ELR (cell line): ENCODE results near the gene PAM.

ENCODE experiments used
- DNase-seq: peaks from one replicate; pipeline ENCODE4 v3.0.0-alpha.2; 2015; ENCODE audit warnings: low read depth

The PAM gene

DNA sequence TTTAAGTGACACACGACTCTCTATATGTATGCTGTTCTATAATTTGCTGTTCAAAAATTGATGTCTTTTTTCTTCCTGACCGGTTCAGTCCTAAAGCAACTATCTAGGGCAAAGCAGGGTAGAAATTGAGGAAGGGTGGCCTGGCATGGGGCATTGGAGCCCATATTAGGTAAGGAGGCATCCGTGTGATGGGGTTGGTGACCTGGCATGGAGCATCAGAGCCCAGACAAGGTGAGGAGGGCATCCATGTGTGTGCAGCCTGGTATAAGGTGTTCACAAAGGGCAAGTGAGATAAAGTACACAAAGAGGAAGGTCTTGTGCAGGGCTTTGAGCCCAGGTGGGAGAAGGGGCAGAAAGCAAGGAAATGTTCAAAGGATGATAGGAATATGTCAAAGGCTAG, 104.9 kb downstream of the PAM start:
- DNase-seq, result no peak

DNA sequence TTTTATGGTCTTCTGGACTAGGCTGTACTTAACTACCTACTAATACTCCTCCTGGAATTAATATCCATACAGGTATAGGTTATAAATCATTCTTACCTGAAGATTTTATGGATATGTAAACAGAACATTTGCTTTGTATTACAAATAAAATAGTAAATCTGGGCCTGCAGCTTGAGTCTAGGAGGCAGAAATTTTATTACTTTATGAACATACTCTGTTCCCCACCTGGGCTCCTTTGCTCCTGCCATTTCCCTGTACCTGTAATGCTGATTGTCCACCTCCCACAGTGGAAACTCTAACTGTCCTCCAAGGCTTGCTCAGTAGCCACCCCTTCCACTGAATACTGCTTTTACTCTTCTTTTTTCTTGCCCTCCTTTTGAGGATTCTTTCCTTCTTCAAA, 108.0 kb downstream of the PAM start:
- DNase-seq, result no peak

DNA sequence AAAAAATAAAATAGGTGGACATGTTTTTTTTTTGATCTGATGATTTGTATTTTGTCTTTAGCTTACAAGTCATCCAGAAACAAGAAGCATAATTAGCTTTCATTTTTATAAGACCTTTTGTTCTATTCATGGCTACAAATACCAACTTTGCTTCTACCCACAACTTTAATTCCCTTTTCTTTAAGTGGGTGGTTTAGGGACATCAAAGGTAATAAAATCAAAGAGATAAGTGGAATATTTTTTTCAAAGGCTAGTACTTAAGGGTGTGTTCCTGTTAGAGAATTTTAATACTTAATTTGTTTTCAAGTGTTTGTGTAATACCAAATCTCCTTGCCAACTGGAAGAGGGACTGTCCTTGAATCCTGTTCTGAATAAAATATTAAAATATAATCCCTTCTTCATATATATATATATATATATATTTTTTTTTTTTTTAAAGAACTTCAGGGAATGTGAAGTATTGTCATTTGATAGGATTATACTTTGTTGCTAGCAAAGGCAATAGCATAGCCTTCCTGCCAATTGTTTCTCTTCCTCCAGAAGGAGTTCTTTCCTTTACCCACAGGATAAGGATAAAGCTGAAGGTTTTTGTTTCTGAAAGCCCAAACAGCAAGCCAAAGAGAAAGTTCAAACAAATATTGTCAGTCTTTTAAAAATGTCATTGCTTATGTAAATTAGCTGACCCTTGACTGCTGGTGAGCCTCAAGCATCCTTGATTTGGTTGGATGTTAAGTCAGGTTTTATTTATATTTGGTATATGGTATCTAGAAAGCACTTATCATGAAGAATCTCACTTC, 108.9 kb downstream of the PAM start:
- no peak for DNase-seq

DNA sequence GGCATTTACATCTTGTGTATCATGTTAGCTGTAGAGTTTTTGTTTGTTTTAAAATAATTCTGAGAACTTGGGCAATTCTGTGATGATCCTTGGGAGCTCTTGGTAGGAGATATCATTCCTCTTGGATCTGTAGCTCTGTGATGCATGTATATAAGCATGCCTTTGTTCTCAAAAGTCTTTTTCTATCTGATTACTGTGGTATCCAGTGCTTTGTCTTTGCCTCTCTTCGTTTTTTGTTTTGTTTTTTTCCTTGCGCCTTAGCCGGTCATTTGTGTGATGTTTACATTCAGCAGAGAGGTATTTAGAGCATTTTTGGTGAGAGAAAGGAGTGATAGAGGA, 110.0 kb downstream of the PAM start:
- no peak for DNase-seq

DNA sequence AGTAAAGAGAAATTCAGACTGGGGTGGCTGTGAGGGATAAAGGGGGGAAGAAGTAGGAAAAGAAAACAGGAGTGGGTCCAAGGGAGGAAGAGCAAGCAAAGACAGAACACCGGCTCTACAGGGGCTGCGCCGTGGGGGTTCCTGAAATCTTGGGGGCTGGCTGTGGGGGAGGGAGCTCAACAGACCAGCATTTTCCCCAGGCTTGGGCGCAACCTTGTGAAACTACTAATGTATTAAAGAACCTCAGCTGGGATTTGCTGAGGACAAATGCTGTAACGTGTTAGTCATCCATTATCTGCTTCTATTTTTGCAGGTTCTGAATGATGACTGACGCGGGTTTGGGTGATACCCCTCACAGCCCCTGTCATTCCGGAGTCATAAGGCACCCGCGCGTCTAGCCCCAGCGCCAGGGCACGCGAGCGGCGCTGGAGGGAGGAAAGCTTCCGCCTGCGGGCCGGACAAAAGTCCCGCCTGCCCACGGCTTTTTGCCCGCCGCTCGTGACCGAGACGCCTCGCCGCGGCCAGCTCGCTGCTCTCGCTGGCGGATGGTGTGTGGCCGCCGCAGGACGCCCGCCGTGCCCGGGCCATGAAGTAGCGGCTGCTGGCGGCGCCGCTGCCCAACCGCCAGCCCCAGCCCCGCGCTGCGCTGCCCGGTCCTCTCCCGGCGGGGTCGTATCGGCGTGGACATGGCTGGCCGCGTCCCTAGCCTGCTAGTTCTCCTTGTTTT, 110.6 kb downstream of the PAM start:
- peak; percentile 91 for DNase-seq

DNA sequence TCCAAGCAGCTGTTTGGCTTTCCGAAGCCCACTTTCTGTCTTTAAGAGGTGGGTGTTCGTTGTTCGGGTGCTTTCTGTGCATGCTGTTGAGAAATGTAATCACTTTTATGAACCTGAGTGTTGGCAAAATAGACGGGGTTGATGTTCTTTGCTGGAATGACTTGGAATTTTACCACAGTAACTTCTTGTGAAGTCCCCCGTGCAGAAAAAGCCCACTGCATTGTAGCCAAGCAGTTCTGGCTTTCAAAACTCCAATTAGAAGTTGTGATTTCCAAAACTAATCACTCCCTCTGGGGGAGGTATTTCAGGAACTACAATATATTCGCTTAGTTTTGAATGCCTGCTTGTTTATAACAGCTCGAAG, 111.1 kb downstream of the PAM start:
- peak; percentile 29 for DNase-seq

DNA sequence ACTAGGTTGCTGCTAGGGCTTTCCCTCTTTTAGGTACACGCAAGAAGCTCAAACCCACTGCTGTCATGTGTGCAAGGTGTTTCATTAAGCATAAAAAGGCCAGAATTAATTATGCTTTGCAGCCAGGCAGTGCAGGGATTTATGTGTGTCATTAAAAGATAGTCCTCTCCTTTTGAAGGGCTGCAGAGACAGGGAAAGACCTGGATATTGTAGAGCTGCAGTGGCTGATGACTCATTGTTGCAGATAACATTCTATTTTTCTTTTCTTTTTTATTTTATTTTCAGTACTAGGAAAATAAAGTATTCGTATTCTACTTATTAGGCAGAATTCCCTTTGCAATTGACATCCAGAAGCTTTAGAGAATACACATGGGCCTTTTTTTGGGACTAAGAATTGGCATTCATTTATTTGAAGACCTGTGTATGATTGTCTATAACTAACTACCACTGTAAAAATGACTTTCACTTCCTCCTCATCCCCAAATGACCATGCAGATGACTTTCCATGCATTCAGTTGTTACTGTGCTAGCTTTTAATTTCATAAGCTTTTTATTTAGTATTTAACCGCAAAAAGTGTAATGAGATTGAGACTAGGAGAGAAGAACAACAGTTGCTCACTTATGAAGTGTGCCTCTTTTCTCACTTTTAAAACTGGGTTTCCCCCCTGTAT, 113.0 kb downstream of the PAM start:
- peak; percentile 37 for DNase-seq

DNA sequence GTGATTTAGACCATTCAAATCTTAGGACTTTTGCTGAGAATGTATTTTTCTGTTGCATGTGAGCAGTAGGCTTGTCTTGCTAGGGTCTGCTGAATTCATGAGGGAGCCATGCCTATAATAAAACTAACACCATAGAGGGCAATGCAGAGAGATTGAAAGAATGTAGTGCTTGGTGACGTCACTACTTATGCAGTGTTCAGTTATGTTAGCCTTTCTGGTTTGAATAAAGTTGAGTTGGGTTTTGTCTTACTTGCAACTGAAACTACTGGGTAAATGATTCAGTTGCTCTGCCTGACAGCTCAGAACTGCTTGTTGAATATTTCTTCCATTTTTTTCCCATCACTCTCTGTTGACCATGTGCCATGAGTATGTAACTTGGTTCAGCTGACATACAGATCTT, 114.1 kb downstream of the PAM start:
- no peak for DNase-seq

DNA sequence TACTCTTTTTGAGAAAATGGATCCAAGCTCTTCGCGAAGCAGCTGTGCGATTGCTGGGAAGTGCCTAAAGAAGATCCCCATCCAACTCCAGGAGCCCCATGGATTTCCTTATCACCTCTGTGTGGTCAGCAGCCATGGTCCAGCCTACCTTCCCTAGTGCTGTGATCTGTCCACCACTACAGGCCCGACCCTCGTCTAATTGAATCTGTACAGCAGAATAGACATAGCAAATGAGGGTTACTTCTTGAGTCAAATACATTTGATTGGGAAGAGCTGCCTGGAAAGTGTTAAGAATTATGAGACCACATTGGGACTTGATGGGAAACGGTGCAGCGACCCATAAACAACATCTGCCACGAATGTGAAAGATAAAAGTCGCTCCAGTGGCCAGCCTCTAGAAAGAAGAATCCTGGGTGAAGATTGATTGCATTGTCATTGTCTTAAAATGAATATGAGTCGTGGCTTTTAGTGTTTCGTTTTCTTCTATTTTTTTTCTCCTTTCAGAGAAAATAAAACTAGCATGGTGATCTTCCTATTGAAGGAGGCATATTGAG, 118.4 kb downstream of the PAM start:
- no peak for DNase-seq

DNA sequence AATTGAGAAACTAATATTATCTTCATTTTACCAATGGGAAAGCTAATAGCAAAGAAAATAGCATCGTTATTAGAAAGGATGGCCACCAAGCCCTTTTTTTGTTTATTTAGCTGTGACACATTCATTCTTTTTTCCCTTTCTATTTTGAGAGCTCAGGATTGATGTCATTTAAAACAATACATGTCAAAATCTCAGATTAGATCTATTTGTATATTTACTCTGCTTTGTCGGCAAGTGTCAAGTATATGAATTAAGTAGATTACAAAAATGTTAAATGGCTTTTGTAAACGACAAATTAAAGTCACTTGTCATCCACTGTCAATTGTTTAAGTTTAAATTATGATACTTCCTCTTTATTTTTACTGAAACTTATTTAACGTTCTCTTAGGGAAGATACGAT, 118.9 kb downstream of the PAM start:
- DNase-seq, result no peak

DNA sequence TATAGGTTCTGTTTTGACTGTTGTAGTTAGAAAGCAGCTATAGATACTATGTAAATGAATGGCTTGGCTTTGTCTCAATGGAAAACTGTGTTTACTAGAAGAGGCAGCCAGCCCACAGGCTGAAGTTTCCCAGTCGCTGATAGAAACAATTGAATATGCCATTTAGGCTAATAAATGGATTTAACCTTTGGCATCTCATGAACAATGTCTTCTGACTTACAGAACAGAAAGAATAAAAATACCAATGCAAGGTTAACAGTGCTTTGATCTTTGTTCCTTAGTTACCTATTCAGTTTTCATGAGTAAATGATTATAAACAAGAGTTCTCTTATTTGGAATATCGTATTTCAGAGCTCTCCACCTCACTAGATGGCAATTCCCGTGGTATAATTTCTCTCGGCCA, 120.6 kb downstream of the PAM start:
- no peak for DNase-seq

DNA sequence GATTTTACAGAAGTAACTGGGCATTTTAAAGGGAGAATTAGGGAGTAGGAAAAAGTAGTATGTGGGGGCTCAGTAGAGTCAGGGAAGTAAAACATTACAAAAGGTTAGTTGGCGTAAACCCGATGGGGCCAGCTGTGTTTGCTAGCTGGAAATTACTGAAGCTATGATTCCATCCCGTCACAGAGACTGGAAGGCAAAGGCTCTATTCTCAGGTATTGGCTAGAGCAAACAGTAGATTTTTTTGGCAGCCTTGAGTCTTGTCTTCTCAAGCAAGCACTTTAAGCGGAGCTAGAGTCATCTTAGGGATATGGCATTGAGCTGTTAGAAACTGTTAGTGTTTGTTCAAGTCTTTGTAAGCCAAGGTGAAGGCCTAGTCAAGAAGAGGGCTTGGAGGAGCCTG, 121.5 kb downstream of the PAM start:
- no peak for DNase-seq

DNA sequence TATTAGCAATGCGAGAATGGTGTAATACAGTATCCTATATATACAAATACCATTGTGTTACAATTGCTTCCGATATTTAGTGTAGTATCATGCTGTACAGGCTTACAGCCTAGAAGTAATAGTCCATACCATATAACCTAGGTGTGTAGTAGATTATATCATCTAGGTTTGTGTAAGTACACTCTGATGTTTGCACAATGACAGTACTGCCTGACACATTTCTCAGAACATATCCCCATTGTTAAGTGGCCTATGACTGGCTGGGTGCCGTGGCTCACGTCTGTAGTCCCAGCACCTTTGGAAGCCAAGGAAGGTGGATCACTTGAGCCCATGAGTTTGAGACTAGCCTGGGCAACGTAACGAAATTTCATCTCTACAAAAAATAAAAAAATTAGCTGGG, 124.6 kb downstream of the PAM start:
- no peak for DNase-seq

DNA sequence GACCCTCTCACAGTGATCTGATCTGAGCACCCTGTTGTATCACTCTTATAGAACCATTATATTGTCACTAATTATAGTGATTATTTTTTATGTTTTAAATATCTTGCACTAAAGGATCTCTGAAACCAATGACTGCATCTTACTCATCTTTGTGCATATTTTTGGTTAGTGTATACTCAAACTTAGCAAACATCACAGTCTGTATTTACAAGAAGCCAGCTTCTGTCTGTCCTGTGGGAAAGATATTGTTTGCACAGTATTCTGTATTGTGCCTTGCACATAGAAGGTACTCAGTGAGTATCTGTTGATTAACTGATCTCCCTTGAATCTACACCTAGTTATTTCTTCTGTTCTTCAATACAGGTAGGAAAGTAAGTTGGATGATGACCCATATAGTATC, 131.5 kb downstream of the PAM start:
- peak; percentile 7 for DNase-seq

DNA sequence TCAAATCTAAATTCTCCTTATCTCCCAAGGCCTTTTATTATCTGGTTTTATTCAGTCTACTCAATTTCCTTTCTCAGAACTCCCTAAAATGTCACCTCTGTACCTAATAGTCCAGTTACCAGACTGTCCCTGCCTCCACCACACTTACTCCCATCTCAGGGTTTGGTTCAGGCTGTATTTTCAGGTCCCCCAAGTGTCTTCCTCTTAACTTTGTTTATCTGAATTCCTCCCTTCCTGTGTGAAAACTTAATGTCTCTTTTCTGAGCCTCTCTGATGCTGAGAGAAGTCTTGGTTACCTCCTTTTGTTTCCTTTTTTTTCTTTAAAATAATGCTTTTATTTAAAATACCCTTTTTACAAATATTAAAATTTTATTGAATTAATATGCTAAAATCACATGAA, 133.4 kb downstream of the PAM start:
- DNase-seq, result no peak

DNA sequence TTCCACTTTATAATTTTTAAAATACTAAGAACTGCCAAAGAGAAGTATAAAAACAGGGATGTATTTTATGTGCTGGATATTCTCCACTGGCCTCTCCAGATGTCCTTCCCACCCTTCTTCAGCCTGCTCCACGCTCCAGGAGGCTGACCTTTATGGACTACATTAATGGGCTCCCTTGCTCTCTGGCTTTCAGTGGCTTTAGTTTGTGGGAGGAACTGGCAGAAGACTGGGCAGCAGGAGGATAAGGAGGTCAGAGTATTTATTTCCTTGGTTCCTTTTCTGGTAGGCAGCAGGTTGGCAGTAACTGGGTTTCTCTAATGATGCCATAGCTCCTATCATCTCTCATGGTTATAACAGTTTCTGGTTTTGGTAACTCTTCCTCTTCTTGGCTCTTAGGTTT, 133.9 kb downstream of the PAM start:
- no peak for DNase-seq

DNA sequence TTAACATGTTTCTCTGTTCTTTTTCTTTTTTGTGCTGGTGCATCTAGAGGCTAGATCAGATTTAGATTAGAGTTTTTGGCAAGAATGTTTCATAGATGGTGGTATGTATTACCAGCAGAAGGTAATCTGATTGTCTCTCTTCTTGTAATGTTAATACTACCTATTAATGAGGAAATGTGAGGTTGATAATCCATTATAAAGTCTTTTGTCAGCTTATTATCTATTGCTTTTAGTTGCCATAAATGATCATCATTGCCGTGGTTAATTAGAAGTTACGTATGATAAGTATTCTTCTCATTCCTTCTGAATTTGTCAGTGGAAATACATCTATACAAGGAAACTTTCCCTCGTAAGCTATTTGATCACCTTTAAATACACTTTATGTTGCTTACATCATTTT, 135.0 kb downstream of the PAM start:
- no peak for DNase-seq

DNA sequence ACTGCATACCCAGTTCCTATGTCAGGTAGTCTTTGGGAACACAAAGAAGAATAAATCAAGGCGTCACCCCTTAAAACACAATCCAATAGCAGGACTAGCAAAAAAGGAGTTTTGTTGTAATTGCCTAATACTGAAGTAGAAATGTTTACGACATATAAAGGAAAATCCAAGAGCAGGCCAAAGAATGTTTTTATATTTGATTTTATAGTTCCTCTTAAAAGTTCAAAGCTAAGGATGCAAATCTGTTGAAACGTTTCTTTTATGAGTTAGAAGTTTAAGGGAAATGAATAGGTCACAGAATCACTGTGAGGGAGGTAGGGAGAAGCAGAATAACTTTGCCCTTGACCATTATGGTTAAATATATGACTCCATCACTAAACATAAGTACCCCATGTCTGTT, 136.1 kb downstream of the PAM start:
- DNase-seq, result no peak

DNA sequence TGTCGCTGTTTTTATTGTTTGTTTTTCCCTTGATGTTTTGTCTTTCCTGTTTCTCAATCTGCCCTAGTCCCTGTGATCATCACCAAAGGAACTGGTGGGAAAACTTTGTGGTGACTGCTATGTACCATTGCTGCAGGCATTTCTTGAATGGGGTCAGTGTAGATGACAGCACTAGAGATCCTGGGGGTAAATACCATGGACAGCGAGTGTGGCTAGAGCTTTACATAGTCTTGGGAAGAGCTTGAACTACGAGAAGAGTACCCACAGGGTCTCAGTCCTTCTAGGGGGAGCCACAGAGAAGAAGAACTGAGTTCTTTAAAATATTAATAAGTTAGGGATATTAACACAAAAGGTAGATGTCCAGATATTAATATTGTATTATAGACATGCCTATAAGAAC, 138.8 kb downstream of the PAM start:
- no peak for DNase-seq

DNA sequence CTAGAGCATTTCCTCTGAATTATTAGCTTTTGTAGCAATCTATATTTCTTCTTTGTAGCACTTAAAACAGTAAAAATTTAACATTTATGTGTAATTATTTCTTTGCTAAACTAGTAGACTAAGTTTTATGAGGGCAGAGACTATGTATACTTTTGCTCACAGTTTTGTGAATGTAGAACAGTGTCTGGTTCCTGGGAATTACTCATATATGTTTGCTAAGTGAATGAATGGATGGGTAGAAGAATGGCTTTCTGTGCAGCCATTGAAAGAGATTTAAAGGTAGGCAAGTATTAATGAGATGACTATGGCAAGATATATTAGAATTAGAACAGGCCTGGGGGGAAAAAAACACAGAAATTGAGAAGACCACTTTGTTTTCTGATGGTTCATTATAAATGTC, 140.1 kb downstream of the PAM start:
- DNase-seq, result no peak

DNA sequence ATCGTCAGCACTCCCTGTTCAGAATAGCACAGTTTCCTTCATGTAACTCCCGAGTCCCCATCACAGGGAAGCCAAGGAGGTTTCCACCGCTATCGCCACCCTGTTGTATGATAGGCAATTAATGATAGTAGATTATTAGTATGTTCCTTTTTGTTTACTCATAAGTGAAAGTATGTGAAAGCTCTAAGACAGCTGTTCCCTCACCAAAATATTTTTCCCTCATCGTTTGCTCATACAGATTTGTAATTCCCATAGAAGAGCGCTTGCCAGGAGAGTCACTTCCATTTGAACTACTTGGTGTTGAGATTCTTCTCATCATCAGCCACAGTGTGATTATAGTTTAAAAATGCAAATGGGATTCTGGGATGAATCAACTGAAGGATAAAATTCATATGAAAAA, 140.9 kb downstream of the PAM start:
- no peak for DNase-seq

DNA sequence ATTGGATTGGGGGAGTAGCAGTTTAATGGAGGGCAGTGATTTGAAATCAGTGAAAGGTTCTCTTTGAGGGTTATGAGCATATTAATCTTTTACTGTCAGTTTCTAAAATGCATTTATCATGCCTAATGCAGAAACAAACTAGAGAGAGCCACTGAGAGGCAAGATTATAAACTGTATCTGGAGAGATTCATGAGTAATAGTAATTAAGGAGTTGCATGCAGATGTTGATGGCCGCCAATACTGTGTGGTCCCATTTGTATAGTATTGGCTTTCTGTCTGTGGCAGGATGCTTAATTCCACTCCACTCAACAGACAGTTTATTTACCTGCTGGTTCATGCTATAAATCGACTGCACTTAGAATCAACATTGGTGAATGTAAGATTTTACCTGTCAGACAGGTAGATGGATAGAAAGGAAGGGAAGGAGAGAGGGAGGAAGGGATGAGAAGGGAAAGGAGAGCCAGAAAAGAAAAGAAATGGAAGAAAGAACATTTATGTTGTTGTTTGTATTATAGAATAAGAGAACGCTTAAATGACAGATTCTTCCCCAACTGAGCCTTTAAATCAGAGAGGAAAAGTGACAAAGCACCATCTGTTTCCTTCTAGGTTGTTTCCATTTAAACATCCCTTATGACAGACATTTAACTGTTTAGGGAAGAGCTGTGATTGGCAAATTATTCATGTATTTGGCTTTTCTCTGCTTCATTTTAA, 146.5 kb downstream of the PAM start:
- DNase-seq, result no peak

DNA sequence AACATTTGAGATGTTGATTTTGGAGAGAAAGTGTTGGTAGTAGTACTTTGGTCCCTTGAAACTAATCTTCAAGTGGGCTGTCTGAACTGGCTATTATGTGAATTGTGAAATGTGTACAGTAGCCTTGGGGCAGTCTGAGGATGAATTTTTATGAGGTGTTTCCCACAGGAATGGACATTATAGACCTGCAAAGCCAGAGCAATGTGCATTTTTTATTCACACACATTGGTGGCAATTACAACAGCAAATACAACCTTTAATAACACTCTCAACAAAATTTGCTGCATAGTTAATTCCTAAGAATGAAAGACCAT, 147.0 kb downstream of the PAM start:
- peak; percentile 33 for DNase-seq
